ENCODE measurements around the gene HHIPL2.
"Not testable (repeated sequence)": the region's sequence is repeated elsewhere in the genome, so short reads cannot be mapped to it uniquely, and the experiment has no call there.

HHIPL2 gene

GRCh38 chr1:222539951-222540597 lies 7.8 kb downstream of the HHIPL2 start:
- DNase-seq = no peak

- no peak for DNase-seq
Observed at GRCh38 chr1:222535455-222535854, 12.4 kb downstream of the HHIPL2 start.

DNA sequence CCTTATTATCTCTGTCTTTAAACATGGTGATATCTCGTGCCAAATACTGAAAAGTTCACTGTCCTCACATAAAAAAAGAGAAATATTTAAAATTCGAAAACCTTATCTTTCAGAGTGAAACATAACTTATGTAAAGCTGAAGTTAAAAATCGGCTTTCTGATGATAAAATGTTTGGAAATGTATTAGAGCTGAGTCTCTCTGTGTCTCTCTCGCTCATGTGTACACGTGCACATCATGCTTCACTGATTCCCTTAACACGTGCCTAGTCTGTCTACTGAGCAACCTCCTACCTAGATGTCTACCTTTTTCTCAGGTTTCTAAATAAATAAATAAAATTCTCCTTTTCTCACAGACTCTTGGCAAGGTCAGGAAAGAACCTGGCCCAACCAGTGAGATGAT lies 17.1 kb downstream of the HHIPL2 start:
- DNase-seq = no peak

- DNase-seq = no peak
Observed at GRCh38 chr1:222529916-222530315, 18.0 kb downstream of the HHIPL2 start.

DNA sequence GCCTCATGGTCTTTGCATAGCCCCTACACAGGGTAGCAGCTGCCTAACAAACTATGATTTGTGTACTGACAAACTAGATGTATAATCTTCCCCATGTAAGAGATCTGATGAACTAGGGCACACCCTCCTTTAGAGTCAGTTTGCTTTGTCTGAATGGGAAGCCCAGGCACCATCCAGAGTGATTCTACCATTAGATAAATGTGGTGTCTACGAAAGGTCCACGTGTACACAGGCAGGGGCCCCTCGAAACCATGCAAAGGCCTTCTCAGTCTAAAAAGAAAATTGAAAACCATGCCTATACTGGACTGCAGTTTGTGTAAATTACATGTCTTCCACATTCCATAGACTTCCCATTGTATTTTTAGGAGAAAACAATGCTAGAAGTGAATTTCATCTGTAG lies 18.7 kb downstream of the HHIPL2 start:
- DNase-seq = no peak

- no peak for DNase-seq
Observed at GRCh38 chr1:222525951-222526350, 22.0 kb downstream of the HHIPL2 start.

- no peak for DNase-seq
Observed at GRCh38 chr1:222523852-222524251, 24.1 kb downstream of the HHIPL2 start.

GRCh38 chr1:222522105-222522915 lies 25.6 kb downstream of the HHIPL2 start:
- DNase-seq = no peak

DNA sequence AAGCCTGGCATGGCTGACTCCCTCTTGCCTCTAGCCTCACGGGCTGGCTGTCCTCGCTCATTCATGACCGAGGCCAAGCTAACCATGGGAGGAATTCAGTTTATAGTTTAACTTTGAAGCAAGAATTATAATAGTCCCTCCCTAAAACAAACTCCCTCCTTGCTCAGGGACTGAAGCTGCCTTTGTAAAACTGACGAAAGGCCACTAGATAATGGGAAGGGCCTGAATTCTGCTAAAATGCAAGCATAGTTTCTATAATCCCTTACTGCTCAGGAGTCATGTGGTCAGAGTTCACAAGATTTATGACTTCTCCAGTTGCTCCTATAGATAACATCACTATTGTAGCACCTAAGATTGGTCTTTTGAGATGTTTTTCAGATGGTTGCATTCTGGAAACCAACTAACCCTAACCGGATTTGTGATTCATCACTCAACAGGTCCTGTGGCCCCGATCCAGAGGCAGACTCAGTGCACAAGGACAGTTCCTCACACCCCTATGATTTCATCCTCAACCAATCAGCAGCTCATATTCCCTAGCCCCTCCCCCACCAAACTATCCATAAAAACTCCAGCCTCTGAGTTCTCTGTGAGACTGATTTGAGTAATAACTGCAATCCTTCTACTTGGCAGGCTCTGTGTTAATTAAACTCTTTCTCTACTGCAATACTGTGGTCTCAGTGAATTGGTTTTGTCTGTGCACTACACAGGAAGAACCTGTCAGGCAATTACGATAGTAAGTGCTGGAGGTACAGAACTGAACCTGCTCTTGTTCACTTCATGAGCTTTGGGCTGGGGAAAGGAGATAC lies 26.4 kb downstream of the HHIPL2 start:
- no peak for DNase-seq

DNA sequence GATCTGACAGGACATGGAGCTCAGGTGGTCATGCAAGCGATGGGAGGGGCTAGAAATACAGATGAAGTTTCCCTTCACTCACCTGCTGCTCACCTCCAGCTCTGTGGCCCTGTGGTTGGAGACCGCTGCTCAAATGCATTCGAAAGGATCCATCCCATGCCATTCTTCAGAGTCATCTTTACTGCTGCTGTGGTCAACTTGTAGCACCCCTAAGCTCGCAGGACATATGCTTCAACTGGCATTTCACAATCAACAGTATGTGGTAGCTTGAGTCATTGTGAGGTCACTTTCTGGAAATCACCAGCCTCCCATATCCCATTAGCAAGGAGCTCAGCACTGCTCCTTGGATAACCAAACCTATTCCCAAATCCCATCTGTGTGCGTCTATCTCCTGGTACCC lies 58.4 kb downstream of the HHIPL2 start:
- not testable (repeated sequence) for DNase-seq

GRCh38 chr1:222487774-222488173 lies 60.1 kb downstream of the HHIPL2 start:
- DNase-seq = not testable (repeated sequence)

DNA sequence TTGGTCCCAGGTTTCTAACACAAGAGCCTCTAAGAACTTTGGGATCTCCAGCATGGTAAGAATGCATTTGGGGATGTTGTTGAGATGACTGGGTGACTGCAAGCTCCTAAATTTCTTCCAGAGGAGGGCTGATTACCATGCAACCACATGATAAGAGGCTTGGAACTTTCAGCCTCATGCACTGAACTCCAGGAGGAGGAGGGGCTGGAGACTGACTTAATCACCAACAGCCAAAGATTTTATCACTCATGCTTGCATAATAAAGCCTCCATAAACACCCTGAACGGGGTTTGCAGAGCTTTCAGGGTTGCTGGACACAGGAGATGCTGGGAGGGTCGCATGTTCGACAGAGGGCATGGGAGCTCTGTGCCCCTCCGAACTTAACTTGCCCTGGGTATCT lies 63.9 kb downstream of the HHIPL2 start:
- DNase-seq = not testable (repeated sequence)

- not testable (repeated sequence) for DNase-seq
Observed at GRCh38 chr1:222479567-222479966, 68.3 kb downstream of the HHIPL2 start.

DNA sequence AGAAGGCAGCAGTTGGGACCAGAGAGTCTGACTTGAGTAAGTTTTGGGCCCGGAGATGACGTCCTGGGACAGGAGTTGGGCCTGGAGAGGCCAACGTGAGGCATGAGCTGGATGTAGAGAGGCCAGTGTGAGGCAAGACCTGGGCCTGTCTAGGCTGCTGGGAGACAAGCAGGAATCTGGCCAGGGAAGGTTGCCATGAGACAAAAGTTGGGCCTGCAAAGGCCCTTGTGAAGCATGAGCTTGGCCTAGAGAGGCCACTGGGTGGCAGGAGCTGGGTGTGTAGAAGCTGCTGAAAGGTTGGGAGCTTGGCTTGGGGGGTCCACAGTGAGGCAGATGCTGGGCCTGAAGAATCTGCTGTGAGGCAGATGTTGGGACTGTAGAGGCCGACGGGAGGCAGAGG lies 71.5 kb downstream of the HHIPL2 start:
- DNase-seq = not testable (repeated sequence)

DNA sequence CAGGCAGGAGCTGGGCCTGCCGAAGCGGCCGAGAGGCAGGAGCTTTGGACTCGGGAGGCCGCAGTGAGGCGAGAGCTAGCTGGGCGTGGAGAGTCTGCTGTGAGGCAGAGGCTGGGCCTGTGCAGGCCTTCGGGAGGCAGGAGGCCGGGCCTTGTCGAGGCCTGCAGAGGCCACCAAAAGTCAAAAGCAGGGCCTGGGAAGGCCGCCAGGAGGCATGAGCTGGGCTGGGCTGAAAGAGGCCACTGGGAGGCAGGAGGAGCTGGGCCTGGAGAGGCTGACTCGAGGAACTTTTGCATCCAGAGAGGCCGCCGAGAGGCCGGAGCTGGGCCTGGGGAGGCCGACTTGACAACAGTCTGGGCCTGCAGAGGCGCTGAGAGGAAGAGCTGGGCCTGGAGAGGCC lies 74.2 kb downstream of the HHIPL2 start:
- not testable (repeated sequence) for DNase-seq

DNA sequence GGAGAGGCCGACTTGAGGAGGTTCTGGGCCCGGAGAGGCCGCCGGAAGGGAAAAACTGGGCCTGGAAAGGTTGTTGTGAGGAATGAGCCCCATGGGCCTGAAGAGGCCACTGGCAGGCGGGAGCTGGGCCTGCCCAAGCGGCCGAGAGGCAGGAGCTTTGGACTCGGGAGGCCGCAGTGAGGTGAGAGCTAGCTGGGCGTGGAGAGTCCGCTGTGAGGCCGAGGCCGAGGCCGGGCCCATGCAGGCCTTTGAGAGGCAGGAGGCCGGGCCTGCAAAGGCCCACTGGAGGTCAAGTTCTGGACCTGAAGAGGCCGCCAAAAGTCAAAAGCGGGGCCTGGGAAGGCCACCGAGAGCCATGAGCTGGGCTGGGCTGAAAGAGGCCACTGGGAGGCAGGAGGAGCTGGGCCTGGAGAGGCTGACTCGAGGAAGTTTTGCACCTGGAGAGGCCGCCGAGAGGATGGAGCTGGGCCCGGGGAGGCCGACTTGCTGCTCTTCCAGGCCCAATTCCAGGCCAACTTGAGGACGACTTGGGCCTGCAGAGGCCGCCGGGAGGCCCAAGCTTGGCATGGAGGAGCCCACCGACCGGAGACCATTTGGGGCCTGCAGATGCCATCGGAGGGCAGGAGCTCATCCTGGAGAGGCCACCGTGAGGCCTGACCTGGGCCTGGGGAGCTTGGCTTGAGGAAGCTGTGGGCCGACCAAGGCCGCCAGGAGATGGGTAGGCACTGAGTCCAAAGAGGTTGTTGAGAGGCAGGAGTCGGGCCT lies 74.9 kb downstream of the HHIPL2 start:
- DNase-seq = not testable (repeated sequence)

Data from T-helper 9 cell (primary cell).